ENCODE data around the gene CENPN.

CENPN gene, protein sequence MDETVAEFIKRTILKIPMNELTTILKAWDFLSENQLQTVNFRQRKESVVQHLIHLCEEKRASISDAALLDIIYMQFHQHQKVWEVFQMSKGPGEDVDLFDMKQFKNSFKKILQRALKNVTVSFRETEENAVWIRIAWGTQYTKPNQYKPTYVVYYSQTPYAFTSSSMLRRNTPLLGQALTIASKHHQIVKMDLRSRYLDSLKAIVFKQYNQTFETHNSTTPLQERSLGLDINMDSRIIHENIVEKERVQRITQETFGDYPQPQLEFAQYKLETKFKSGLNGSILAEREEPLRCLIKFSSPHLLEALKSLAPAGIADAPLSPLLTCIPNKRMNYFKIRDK

DNA sequence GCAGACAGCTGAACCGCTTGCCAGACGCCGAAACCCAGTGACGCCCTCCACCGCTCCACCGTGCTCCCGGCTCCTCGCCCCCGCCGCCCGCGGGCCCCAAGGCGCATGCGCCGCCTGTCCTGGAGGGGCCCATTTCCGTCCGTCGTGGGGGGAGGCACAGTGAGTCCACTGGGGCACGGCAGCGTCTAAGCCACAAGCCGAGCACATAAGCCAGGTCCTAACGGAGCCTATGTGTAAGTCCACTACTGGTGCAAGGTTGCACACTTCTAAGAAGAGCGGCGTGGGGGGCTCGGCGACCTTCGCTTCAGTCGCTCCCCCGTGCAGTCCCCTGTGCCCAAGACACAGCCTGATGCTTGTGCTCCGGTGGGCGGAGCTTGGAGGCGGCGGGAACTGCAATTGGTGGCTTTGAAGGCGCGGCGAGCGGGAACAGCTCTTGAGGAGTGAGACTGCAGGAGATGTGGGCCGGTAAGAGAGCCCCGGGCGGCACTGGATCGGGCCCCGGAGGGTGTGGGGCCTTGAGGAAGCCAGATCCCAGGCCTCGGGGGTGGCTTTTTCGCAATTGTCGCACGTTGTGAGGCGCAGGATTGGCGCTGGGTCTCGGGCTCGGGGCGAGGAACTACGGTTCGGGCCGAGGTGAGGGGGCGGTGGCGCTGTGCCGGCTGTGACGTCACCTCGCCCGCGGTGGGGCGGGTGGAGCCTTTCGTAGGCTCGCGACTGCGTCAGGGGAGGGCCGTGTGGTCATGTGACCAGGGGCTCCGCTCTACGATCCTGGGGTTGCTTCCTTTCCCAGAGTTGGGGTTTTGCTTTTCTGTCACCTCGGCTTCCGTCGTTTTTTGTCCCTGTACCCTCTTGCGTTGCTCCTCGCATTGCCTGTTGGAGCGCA lies at the start of gene CENPN, which contains the start of gene CMC2:
Gene CENPN (plus strand): TSS at position 402 of the 883 bp plus-strand sequence. CDS start 4,726 bp downstream, outside the sequence.
Gene CMC2 (minus strand): TSS at position 73 of the 883 bp plus-strand sequence. CDS start 9,491 bp downstream, outside the sequence.
- DNase-seq, result peak; percentile 98

DNA sequence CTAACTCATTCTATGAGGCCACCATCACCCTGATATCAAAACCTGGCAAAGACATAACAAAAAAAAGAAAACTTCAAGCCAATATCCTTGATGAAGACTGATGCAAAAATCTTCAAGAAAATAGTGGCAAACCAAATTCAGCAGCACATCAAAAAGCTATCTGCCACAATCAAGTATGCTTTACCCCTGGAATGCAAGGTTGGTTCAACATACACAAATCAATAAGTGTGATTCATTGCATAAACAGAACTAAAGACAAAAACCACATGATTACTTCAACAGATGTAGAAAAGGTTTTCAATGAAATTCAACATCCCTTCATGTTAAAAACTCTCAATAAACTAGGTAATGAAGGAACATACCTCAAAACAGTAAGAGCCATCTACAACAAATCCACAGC lies 48.7 kb upstream of the CENPN start:
- no peak for DNase-seq

DNA sequence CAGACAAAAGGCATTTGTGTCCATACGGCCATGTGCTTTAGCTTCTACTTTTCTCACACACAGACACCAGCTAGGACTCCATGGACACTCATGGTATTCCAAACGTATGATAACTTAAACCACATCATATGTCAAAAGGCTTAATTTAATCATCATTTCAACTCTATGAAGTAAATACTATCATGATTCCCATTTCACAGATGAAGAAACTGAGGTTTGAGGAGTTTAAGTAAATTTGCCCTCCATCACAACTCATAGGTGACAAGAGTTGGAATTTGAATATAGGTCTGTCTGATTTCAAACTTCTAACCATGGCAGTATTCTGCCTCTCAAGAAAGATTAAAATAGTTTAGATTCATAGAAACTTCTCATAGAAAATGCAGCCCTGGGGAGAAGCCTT lies 44.1 kb upstream of the CENPN start:
- no peak for DNase-seq

DNA sequence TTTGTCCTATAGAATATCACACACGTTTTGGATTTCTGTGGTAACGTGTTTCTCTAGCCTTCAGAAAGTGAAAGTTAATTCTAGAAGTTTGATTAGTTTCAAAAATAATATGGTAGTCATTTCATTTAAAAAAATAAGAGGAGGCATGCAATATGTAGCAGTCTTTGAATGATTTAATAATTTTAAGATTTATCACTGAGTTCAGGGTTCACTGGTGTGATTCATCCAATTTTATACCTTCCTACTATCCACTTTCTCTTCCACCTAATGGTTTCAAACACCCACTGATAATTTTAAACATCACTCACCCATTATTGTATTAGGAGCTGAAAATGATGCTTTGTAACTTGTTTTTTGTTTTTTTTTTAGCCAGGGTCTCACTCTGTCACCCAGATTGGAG lies 42.7 kb upstream of the CENPN start:
- DNase-seq, result no peak

DNA sequence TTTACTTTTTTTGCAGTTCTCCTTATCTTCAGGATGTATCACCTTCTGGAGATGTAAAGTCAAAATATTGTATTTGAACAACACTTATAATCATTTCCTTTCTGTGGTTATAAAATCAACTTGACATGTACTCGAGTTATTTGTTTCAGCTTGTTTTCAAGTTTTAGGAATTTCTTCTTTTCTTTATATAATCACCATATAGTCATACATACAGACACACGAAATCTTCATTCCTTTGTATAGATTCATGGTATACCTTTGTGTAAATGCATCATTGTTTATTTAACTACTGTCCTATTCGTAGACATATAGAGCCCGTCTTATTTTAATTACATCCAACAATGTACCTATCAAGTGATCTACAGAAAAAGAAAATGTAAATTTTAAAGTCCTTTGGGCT lies 40.4 kb upstream of the CENPN start:
- no peak for DNase-seq

DNA sequence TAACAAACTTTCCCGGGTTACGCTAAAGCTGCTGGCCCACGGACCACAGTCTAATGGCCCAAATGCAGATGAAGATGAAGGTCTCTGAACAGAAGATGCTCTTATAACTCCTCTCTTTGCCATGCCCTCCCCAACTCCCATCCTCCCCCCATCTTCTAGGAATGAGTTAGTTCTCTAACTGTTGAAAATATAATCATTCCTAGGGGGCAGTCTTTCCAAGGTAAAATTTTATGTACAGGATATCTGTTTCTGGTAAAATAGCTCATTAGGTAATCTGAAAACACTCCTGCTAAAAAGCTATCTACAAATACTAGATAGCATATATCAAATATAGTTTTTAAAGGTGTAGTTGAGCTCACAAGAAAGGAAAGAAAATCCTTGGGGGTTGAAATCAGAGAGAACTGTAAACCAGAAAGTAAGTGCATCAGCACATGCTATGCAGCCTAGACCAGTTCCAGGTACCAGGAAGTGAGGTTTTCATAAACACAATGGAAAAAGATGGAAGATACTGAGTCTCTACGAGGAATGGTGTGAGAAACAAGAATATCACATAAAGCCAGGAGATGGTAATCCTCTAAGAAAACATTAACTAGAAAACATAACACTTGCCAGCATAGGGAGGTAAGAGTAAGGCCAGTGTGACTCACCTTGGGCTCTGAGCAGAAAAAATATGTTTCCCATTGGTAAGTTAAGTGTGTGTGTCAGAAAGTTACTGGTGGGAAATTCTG lies 38.5 kb upstream of the CENPN start:
- DNase-seq, result no peak

DNA sequence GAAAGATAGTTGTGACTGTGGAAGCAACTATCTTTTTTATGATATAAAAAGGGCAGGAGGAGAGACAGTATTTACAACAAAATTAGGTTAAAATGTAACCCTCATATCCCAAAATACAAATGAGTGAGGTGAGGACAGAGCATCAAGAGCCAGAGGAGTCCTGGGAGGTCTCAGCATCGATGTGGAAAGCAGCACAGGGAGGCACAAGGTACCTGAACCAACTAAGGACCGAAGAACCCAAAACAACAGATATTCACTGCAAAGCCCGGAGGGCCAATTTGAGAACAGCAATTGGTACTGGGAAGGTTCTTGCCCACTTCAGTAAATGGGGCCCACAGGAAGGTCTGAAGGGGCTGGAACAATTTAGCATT lies 37.9 kb upstream of the CENPN start:
- DNase-seq, result no peak

DNA sequence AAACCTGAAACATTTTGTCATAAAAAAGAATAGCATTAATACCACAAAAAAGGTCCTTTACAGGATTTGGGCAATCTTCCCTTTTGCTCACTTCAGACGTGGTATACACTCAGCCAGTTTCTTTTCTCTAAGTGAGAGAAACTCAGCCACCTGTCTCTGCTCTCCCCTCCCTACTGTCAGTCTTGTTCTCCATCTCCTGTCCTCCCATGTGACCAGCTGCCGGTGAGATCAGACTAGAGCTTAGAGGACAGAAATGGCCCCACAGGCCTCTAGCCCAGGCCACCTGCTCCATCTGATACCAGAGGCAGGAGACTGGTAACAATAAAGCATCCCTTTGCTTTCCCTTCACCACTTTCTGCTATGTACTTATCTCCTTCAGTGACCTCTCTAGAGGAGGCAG lies 35.2 kb upstream of the CENPN start:
- no peak for DNase-seq

DNA sequence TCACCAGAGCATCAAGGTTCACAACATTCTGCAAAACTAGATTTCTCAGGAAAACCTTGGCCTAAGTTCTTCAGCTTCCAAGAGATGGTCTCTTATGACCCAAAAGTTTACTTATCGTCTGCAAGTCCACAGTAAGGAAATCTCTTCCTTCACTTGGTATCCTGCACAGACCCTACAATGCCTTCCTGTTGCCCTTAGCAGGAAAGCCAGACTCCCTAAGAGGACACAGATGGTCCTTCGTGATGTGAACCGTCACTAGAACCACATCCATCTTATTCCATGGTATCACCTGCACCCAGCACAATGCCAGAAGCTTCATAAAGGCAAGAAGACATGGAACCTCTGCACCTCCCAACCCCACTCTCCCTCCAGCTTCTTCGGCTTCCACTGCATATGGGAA lies 34.4 kb upstream of the CENPN start:
- no peak for DNase-seq

DNA sequence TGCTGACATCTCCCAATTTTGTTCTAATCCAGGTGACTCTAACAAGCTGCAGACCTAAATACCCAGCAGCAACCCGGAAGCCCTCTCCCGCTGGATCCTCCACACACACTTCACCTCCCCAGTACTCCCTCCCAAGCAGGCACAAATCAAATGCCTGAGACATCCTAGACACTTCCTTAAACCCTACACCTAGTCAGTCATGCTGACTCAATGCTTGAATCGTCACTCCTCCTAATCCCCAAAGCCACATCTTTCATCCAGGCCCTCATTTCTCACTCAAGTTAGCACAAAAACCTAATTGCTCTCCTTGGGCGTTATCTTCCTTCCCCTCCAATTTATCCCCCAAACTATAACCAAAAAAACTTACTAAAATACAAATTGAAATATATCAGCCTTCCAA lies 33.0 kb upstream of the CENPN start:
- no peak for DNase-seq

DNA sequence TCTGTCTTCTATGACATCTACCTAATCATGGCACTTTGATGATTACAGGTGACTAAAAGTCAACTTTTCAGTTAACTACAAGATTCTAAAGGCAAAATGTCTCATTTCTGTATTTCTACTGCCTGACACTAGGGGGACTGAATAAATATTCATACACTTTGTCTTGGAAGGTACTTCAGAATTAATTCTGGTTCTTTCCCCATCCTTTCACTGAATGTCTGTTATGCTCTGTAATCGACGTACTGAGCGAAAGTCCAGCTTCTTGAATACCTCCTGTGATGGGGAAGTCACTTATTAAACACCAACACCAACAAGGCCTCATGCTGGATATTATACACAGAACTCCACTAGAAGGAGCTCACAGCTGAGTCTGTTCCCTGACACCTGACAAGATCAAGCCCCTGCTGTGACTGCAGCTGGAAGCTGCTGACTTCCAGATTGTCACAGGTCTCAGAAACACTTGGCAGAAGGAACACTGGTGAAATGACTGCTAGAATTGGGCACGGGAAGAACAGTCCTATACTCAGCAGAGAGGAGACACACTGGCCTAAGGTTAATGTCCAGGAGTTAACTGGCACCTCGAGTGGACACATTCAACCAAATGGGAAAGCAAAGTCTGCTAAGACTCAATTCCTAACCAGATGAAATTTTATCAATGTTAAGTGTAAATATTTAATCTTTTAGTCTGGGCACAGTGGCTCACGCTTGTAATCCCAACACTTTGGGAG lies 32.2 kb upstream of the CENPN start:
- no peak for DNase-seq

DNA sequence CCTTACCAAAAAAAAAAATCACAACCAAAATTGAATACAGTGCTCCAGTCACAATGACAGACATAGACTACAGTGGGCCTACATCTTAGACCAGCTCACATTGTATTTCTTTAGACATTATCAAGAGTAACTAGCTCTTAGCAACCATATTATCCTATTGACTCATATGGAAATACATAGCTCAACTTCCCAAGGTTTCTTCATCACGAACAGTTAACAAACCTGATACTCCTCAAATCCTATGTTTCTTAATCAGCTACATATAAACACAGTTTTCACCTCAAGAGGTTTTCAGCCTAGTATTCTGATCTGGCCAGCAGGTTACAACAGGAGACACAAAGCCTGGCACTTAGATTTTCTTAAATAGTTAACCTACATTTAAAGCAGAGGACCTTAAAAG lies 30.1 kb upstream of the CENPN start:
- no peak for DNase-seq

DNA sequence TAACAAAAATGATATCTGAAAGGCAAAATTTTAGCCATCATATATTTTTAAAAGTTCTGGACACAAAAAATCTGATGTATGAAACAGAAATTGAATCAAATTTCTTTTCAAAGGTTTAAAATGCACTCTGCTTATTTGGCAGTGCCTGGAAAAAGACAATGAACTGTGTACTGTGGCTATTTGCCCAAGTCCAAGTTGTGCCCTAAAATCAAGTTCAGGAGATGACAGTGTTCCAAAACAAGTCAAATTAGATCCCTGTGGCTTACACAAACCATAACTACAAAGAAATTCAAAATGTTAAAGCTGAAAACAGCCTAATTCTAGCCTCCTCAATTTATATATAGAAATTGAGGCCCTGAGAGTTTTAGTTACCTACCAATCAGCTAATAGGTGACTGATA lies 25.9 kb upstream of the CENPN start:
- DNase-seq, result no peak

DNA sequence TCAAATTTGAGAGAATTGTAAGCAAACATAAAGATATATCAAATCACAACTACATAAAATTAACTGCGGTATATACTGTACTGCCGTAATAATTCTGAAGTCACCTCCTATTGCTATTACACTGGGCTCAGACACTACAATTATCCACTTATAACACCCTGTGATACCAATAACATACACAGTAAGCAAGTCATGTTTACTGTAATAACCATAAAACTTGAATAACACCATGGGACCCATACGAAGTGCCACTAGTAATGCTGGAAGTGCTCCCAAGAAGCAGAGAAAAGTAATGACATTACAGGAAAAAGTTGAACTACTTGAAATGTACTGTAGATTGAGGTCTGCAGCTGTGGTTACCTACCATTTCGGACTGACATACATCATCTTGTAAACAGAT lies 24.4 kb upstream of the CENPN start:
- DNase-seq, result no peak

DNA sequence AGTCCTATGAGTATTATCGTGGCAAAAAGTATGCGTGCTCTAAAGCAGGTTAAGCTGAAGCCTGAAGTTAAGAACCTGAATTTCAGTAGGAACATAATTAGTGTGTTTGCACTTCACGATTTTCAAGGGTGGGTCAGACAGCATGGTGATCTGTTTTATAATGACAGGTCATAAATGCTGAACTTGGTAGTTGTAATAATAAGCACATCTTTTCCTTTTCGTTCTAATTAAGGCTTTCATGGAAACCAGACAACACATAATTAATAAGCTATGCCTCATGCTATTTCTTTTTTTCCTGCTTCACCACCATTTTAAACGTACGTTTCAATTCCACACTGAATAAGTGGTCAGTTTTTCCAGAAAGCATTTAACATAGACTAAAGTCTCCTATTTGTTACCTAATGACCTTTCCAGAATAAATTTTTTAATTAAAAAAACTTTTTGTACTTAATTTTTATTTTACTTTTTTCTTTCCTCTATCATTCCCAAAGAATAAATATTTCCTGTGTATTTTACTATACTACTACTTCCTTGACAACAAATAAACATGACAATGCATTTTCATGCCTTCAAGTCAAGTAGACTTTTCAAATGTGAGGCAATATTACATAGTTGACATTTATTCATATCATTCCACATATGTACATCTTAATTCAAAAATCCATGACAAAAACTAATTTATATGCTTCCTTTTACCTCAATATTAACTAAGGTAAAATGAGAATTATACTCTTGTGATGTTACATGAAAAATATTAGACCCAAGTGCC lies 22.7 kb upstream of the CENPN start:
- no peak for DNase-seq

DNA sequence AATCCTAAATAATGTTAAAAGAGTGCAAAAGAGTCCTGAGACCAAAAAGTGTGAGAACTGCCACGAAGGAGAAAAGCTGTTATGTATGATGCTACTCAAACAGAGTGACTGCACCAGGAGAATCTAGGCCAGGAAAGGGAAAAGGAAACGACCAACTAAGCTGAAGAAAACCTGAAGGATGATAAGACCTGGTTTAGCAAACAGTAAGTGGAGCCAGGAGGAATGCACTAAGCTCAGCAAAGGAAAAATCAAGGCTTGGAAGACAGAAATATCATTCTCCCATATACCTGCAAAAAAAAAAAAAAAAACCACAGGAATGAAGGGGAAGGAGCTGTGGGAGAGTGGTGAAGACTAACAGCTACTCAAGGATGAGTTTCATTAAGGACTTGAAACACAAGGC lies 21.4 kb upstream of the CENPN start:
- DNase-seq, result no peak

DNA sequence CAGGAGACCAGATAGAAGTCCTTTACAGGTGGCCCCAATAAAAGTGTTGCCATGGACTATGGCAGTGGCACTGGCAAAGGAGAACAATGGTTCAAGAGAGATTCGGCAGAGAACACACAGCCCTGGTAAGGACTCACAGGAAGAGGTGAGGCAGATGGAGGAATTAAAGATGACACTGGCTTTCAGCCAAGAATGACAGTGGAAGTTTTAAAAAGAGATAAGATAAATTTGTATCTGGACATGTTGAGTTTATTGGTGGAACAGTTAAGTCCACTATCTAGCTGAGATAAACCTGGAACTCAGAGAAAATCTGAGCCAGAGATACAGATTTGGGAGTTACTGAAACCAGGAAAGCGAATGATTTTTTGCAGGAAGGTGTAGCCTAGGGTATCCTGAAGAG lies 20.5 kb upstream of the CENPN start:
- DNase-seq, result no peak

DNA sequence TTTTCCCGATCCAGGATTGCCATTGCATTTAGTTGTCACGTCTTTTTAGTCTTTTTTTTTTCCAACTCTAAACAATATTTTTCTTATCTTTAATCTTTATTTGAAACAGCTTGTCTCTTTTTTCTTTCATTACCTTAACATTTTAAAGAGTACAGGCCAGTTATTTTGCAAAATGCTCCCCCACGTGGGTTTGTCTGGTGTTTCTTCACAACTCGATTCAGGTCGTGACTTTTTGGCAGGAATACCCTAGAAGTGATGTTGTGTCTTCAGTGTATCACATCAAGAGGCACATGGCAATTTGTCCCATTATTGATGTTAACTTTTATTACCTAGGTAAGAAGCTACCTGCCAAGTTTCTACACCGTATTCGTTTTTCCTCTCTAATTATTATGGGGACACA lies 18.3 kb upstream of the CENPN start:
- DNase-seq, result no peak

DNA sequence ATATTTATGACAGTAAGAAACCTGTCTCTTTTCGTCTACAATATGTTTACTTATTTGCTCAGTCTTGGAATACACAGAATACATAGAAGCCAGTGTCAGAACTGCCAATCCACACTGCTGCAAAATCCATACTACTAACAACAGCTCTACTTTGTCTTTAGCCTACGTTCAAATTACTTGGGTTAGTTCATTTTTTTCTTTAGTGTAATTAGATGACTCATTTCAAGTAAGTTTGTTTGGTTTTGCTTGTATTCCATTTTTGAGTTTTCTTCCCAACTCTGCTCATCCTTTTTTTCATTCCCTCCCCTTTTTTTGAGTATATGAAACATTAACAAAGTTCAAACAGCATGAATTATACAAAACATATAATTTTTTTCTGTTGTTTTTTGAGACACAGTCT lies 17.2 kb upstream of the CENPN start:
- no peak for DNase-seq

DNA sequence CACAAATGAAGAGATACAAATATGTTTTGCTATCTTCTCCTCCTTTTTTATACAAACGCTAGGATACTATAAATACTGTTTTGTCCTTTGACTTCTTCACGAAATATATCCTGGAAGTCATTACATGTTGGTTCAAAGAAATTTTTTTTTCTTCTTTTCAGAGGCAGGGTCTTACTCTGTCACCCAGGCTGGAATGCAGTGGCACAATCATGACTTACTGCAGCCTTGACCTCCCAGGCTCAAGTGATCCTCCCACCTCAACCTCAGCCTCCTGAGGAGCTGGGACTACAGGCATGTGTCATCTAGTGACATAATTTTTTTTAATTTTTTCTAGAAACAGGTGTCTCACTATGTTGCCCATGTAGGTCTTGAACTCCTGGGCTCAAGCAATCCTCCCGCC lies 16.4 kb upstream of the CENPN start:
- DNase-seq, result no peak

DNA sequence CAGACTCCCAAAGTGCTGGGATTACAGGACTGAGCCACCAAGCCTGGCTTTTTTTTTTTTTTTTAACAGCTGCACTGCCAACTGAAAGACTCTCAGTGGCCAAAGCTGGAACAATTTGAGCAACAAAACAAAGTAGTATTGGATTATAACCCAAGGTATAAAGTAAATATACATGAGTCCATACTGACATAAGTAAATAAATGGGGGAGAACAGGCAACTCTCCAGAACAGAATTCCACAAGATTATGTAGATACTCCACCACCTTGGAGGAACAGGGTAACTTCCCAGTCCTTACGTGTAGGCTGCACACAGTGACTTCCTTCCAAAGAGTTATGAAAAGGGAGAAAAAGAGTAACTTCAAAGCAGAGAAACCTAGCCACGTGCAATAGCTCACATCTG lies 16.0 kb upstream of the CENPN start:
- DNase-seq, result no peak

DNA sequence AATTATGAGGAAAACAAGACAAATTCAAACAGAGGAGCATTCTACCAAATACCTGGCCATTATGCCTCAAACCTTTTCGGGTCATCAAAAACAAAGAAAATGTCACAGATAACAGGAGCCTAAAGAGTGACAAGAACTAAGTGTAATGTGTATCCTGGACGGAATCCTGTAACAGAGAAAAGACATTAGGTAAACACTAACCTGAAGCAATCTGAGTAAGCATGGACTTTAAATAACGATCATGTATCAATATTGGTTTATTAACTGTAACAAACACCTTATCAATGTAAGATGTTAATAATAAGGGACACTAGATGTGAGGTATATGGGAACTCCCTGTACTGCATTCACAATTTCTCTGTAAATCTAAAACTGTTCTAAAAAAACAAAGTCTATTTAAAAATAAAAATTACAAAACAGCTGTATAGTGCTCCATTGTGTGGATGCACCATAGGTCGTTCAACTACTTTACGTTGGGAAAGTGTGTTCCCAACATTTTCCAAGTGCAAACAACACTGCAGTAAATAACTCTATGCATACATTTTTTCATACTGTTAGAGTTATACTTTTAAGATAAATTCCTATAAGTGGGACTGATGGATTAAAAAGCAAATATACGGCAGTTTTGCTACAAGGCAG lies 15.1 kb upstream of the CENPN start:
- DNase-seq, result no peak

Data from CD4-positive, alpha-beta T cell treated with Interleukin-17A for 4 hours (primary cell).